RKO (cell line): ENCODE results near the gene OCA2.

Experiments used
- DNase-seq: peaks from one replicate; pipeline ENCODE4 v3.0.0-alpha.2; 2016; ENCODE audit warnings: low spot score

Gene OCA2

GRCh38 chr15:27846722-27847395, 252.3 kb downstream of the OCA2 start:
- no peak for DNase-seq

GRCh38 chr15:27845535-27846369, 253.4 kb downstream of the OCA2 start:
- no peak for DNase-seq

- DNase-seq: peak; percentile 70
These were observed 255.0 kb downstream of the OCA2 start for GRCh38 chr15:27844018-27844666.

- no peak for DNase-seq
These were observed 256.0 kb downstream of the OCA2 start for GRCh38 chr15:27843146-27843545.

GRCh38 chr15:27842526-27842925, 256.6 kb downstream of the OCA2 start:
- DNase-seq: no peak

GRCh38 chr15:27835233-27835939, 263.7 kb downstream of the OCA2 start:
- no peak for DNase-seq

- no peak for DNase-seq
These were observed 264.4 kb downstream of the OCA2 start for GRCh38 chr15:27834684-27835083.

- DNase-seq: no peak
These were observed 265.1 kb downstream of the OCA2 start for GRCh38 chr15:27833974-27834373.

GRCh38 chr15:27833178-27833577, 265.9 kb downstream of the OCA2 start:
- DNase-seq: no peak

GRCh38 chr15:27832237-27832596, 266.9 kb downstream of the OCA2 start:
- DNase-seq: no peak

- DNase-seq: no peak
These were observed 267.5 kb downstream of the OCA2 start for GRCh38 chr15:27831384-27832236.

- no peak for DNase-seq
These were observed 270.4 kb downstream of the OCA2 start for GRCh38 chr15:27828746-27829145.

- DNase-seq: peak; percentile 46
These were observed 272.0 kb downstream of the OCA2 start for GRCh38 chr15:27826902-27827714.

GRCh38 chr15:27826411-27826810, 272.7 kb downstream of the OCA2 start:
- DNase-seq: no peak

GRCh38 chr15:27824841-27825422, 274.2 kb downstream of the OCA2 start:
- DNase-seq: no peak

- no peak for DNase-seq
These were observed 277.8 kb downstream of the OCA2 start for GRCh38 chr15:27821273-27821672.

GRCh38 chr15:27820722-27821121, 278.4 kb downstream of the OCA2 start:
- no peak for DNase-seq

- peak; percentile 49 for DNase-seq
These were observed 278.9 kb downstream of the OCA2 start for GRCh38 chr15:27820232-27820631.

- no peak for DNase-seq
These were observed 281.9 kb downstream of the OCA2 start for GRCh38 chr15:27817258-27817657.

GRCh38 chr15:27816790-27817189, 282.3 kb downstream of the OCA2 start:
- no peak for DNase-seq
